GM18499 (cell line): ENCODE results near the gene DHODH.
"Not testable (repeated sequence)": the region's sequence is repeated elsewhere in the genome, so short reads cannot be mapped to it uniquely, and the experiment has no call there.

Experiments used
- ATAC-seq: cut with Tn5 transposase; IDR thresholded peaks from one replicate; pipeline ENCODE4 v1.9.1; 2021; ENCODE audit warnings: moderate number of reproducible peaks; ENCODE audit not compliant: insufficient read depth, unreplicated experiment

Gene DHODH

GRCh38 chr16:72050769-72051464 is 42.4 kb downstream of the DHODH start:
- ATAC-seq = no peak

GRCh38 chr16:72051818-72052217 is 43.3 kb downstream of the DHODH start:
- ATAC-seq = no peak

GRCh38 chr16:72054254-72054847 is 45.8 kb downstream of the DHODH start, which contains the start of gene HP:
HP (plus strand) TSS chr16:72054505; CDS start chr16:72054653, 148 bp downstream.
- not testable (repeated sequence) for ATAC-seq

GRCh38 chr16:72055911-72056310 is 47.4 kb downstream of the DHODH start:
- no peak for ATAC-seq

GRCh38 chr16:72057313-72057712 is 48.8 kb downstream of the DHODH start:
- ATAC-seq = not testable (repeated sequence)

- ATAC-seq = not testable (repeated sequence)
These were observed 50.5 kb downstream of the DHODH start for GRCh38 chr16:72059060-72059459.

GRCh38 chr16:72060405-72060804 is 51.9 kb downstream of the DHODH start:
- no peak for ATAC-seq

- ATAC-seq = no peak
These were observed 53.0 kb downstream of the DHODH start for GRCh38 chr16:72061564-72061963.

GRCh38 chr16:72064361-72064894 is 55.9 kb downstream of the DHODH start:
- ATAC-seq = no peak

- no peak for ATAC-seq
These were observed 58.2 kb downstream of the DHODH start for GRCh38 chr16:72066747-72067146.

- ATAC-seq = no peak
These were observed 60.4 kb downstream of the DHODH start for GRCh38 chr16:72068930-72069329.

GRCh38 chr16:72072514-72073342 is 64.2 kb downstream of the DHODH start:
- ATAC-seq = no peak

GRCh38 chr16:72073560-72074230 is 65.2 kb downstream of the DHODH start:
- no peak for ATAC-seq

GRCh38 chr16:72075067-72075466 is 66.5 kb downstream of the DHODH start:
- ATAC-seq = not testable (repeated sequence)
